ENCODE results near the gene TCN2. TPM values are rescaled to one million over a fixed set of nuclear protein-coding genes. Genes with fewer than 3 reads are reported as not detected.

TCN2 gene
- total and polyA plus RNA-seq, 10 of the 15 experiments (the other 5 are each of a cell fraction or from before 2014, with no cell fraction given) = 5.4 to 21.8 (median 11.0) TPM

GRCh38 chr22:30652852-30653251 lies 45.9 kb downstream of the TCN2 start:
- 30% methylated on average over 2 of the region's 2 CpGs for WGBS (ENCODE audit: insufficient coverage, insufficient replicate concordance, low lambda C conversion rate, missing lambda C conversion rate)
- Histone ChIP-seq H3K9ac (ENCODE audit: control insufficient read depth, insufficient read depth, low read length) (no peak overlapping the region), H3K4me3 (no peak overlapping the region), H3K27me3 (replicated peaks in 1 of 2; ENCODE audit: control insufficient read depth in 2 of 2, insufficient read depth in 2 of 2, low read length in 1 of 2) (no peaks in the 10 kb centered on the region), H3K4me1 (ENCODE audit: control insufficient read depth, insufficient read depth, low read length) (peaks cover 8% of the 10 kb centered on the region), H3K36me3 (ENCODE audit: control insufficient read depth in 2 of 2, insufficient read depth in 2 of 2, low read length in 1 of 2) (no peaks in the 10 kb centered on the region), H4K20me1 (ENCODE audit: control insufficient read depth, insufficient read depth) (no peaks in the 10 kb centered on the region), H3K27ac (ENCODE audit: control insufficient read depth, insufficient read depth) (no peak overlapping the region), H3K79me2 (ENCODE audit: control insufficient read depth, insufficient read depth, low read length) (no peaks in the 10 kb centered on the region), H2AFZ (ENCODE audit: control insufficient read depth, low read depth, low read length) (no peak overlapping the region), H3K9me3 (replicated peaks; ENCODE audit: control insufficient read depth, insufficient read depth, low read length) (no peaks in the 10 kb centered on the region), H3K4me2 (ENCODE audit: control insufficient read depth, insufficient read depth) (no peak overlapping the region)
- in situ Hi-C loops (cut with MboI) (no loop called here), intact Hi-C loops (cut with micrococcal nuclease; ENCODE audit: unreplicated experiment) (no loop called here)
- ATAC-seq (no peak), FAIRE-seq (no peak), DNase-seq (ENCODE audit: low read depth, low spot score) (no peak)
- CTCF ChIA-PET = interaction anchor here (1.0 kb wide), 1 partner anchor 8 kb away, joined by 8 read pairs; no protein-coding TSS in a partner anchor
- RAD21 ChIA-PET (ENCODE audit: unreplicated experiment) = no interaction called here
- no peak for TF ChIP-seq PAX5 (IDR thresholded peaks at IDR 0.05; ENCODE audit: borderline replicate concordance, low read depth, low read length)
- TF ChIP-seq TCF12 (IDR thresholded peaks at IDR 0.05; ENCODE audit: low read depth, low read length) = no peak
- SMC1A ChIA-PET (ENCODE audit: uncharacterized antibody, unreplicated experiment) = no interaction called here
- POLR2A ChIA-PET = interaction anchor here (0.5 kb wide), 1 partner anchor 1978 kb away, joined by 3 read pairs; no protein-coding TSS in a partner anchor
- no TSS peak for BruUV-seq (replicated peaks)

- ChIA-PET RAD21 (ENCODE audit: unreplicated experiment) (no interaction called here), POLR2A (no interaction called here), SMC1A (ENCODE audit: uncharacterized antibody, unreplicated experiment) (no interaction called here), CTCF (no interaction called here)
- peaks cover 4% of the 10 kb centered on the region for H3K4me1 ChIP-seq (ENCODE audit: control insufficient read depth, insufficient read depth, low read length)
- H3K79me2 ChIP-seq (ENCODE audit: control insufficient read depth, insufficient read depth, low read length) = no peaks in the 10 kb centered on the region
- intact Hi-C loops (cut with micrococcal nuclease; ENCODE audit: unreplicated experiment) = no loop called here
- H3K9ac ChIP-seq (ENCODE audit: control insufficient read depth, insufficient read depth, low read length) = no peak overlapping the region
- WGBS (ENCODE audit: insufficient coverage, insufficient replicate concordance, low lambda C conversion rate, missing lambda C conversion rate) = 78% methylated on average over 14 of the region's 14 CpGs
- in situ Hi-C loops (cut with MboI) = no loop called here
- no peaks in the 10 kb centered on the region for H3K36me3 ChIP-seq (ENCODE audit: control insufficient read depth in 2 of 2, insufficient read depth in 2 of 2, low read length in 1 of 2)
- no peak overlapping the region for H3K27ac ChIP-seq (ENCODE audit: control insufficient read depth, insufficient read depth)
- no peak overlapping the region for H3K4me2 ChIP-seq (ENCODE audit: control insufficient read depth, insufficient read depth)
- H2AFZ ChIP-seq (ENCODE audit: control insufficient read depth, low read depth, low read length) = no peak overlapping the region
- no peak for ATAC-seq
- H4K20me1 ChIP-seq (ENCODE audit: control insufficient read depth, insufficient read depth) = no peaks in the 10 kb centered on the region
- H3K9me3 ChIP-seq (replicated peaks; ENCODE audit: control insufficient read depth, insufficient read depth, low read length) = no peaks in the 10 kb centered on the region
- no TSS peak for BruUV-seq (replicated peaks)
- H3K4me3 ChIP-seq = no peak overlapping the region
- no peak for FAIRE-seq
- DNase-seq (ENCODE audit: low read depth, low spot score) = no peak
- no peaks in the 10 kb centered on the region for H3K27me3 ChIP-seq (replicated peaks in 1 of 2; ENCODE audit: control insufficient read depth in 2 of 2, insufficient read depth in 2 of 2, low read length in 1 of 2)
- TF ChIP-seq RAD21 (IDR thresholded peaks at IDR 0.05; ENCODE audit: insufficient read depth, low read depth, low read length) (no peak), NBN (IDR thresholded peaks at IDR 0.05) (no peak), HDAC6 (IDR thresholded peaks at IDR 0.05; ENCODE audit: unreplicated experiment) (no peak), CREB1 (IDR thresholded peaks at IDR 0.05; ENCODE audit: low read depth) (no peak), MAX (IDR thresholded peaks at IDR 0.05; ENCODE audit: low read depth, low read length) (no peak), MTA3 (IDR thresholded peaks at IDR 0.05; ENCODE audit: borderline replicate concordance, low read length) (no peak), BMI1 (IDR thresholded peaks at IDR 0.05; ENCODE audit: borderline replicate concordance) (no peak), ZNF687 (IDR thresholded peaks at IDR 0.05) (no peak), TCF3 (IDR thresholded peaks at IDR 0.05; ENCODE audit: borderline replicate concordance, insufficient read depth, low read depth, low read length) (no peak), SUZ12 (IDR thresholded peaks at IDR 0.05; ENCODE audit: unreplicated experiment) (no peak), GATAD2B (conservative IDR thresholded peaks at IDR 0.05; ENCODE audit: low read depth) (no peak), SRF (IDR thresholded peaks at IDR 0.05; ENCODE audit: low read depth in 2 of 2, low read length in 2 of 2) (no peak), CHD1 (IDR thresholded peaks at IDR 0.05; ENCODE audit: low read depth, low read length) (no peak), BRCA1 (IDR thresholded peaks at IDR 0.05; ENCODE audit: low read depth, low read length) (no peak), HDGF (IDR thresholded peaks at IDR 0.05) (no peak)
These were observed 47.4 kb downstream of the TCN2 start for GRCh38 chr22:30654361-30654760.

Data from GM12878 (cell line).